Endothelial cell (in vitro differentiated cells): ENCODE data around the gene AQP6. TPM values are rescaled to one million over a fixed set of nuclear protein-coding genes. Genes with fewer than 3 reads are reported as not detected.

Source experiments
- DNase-seq: peaks from one replicate; pipeline ENCODE4 v3.0.0; 2021; ENCODE audit warnings: low spot score
- H3K27ac Mint-ChIP-seq: one replicate; pipeline ENCODE4 v1.8.0; 2021; ENCODE audit warnings: mixed read lengths, inconsistent platforms; ENCODE audit not compliant: unreplicated experiment
- H3K27me3 Mint-ChIP-seq: one replicate; pipeline ENCODE4 v1.8.0; 2021; ENCODE audit warnings: mild to moderate bottlenecking, moderate library complexity, mixed read lengths, inconsistent platforms; ENCODE audit not compliant: unreplicated experiment
- H3K36me3 Mint-ChIP-seq: one replicate; pipeline ENCODE4 v1.8.0; 2021; ENCODE audit warnings: mild to moderate bottlenecking, low read depth, mixed read lengths, inconsistent platforms; ENCODE audit not compliant: unreplicated experiment
- H3K4me1 Mint-ChIP-seq: one replicate; pipeline ENCODE4 v1.8.0; 2021; ENCODE audit warnings: mild to moderate bottlenecking, mixed read lengths, inconsistent platforms; ENCODE audit not compliant: unreplicated experiment
- H3K4me3 Mint-ChIP-seq: one replicate; pipeline ENCODE4 v1.8.0; 2021; ENCODE audit warnings: mild to moderate bottlenecking, mixed read lengths, inconsistent platforms; ENCODE audit not compliant: unreplicated experiment
- H3K9me3 Mint-ChIP-seq: one replicate; pipeline ENCODE4 v1.8.0; 2021; ENCODE audit warnings: mixed read lengths, inconsistent platforms; ENCODE audit not compliant: unreplicated experiment
- CTCF ChIP-seq: fragments of 200-600 bp; sonication (generic); IDR thresholded peaks from one replicate; pipeline ENCODE4 v1.5.0; 2021; ENCODE audit warnings: antibody characterized with exemption; ENCODE audit not compliant: unreplicated experiment
- total RNA-seq: library from RNA; stranded (reverse); fragmentation: NEBNext Ultra II Directional; extraction: Animal tissue kit (Norgen Biotek cat#: 25700); gene quantifications from one replicate; pipeline ENCODE4 v1.2.1, GENCODE V29; 2021; ENCODE audit not compliant: unreplicated experiment

The AQP6 gene
- total RNA-seq, 1 donor from 2014 or later: not detected

- no peak overlapping the region for H3K27ac Mint-ChIP-seq
- no peaks in the 10 kb centered on the region for H3K36me3 Mint-ChIP-seq
- H3K4me1 Mint-ChIP-seq: no peaks in the 10 kb centered on the region
- H3K4me3 Mint-ChIP-seq: no peak overlapping the region
- H3K9me3 Mint-ChIP-seq: no peaks in the 10 kb centered on the region
- no peak for DNase-seq
- no peak for TF ChIP-seq CTCF
- H3K27me3 Mint-ChIP-seq: peaks cover 1% of the 10 kb centered on the region
Measured at GRCh38 chr12:49925433-49926204, 47.1 kb upstream of the AQP6 start.

GRCh38 chr12:49928471-49928870, 44.3 kb upstream of the AQP6 start:
- Mint-ChIP-seq H3K27me3 (peaks cover 1% of the 10 kb centered on the region), H3K9me3 (no peaks in the 10 kb centered on the region), H3K36me3 (no peaks in the 10 kb centered on the region), H3K27ac (no peak overlapping the region), H3K4me3 (no peak overlapping the region), H3K4me1 (no peaks in the 10 kb centered on the region)
- DNase-seq: no peak
- TF ChIP-seq CTCF: no peak

GRCh38 chr12:49929581-49929980, 43.2 kb upstream of the AQP6 start:
- TF ChIP-seq CTCF: no peak
- no peaks in the 10 kb centered on the region for H3K36me3 Mint-ChIP-seq
- no peak overlapping the region for H3K27ac Mint-ChIP-seq
- no peak for DNase-seq
- H3K27me3 Mint-ChIP-seq: peaks cover 3% of the 10 kb centered on the region
- H3K4me1 Mint-ChIP-seq: no peaks in the 10 kb centered on the region
- H3K4me3 Mint-ChIP-seq: no peak overlapping the region
- H3K9me3 Mint-ChIP-seq: no peaks in the 10 kb centered on the region

- Mint-ChIP-seq H3K9me3 (no peaks in the 10 kb centered on the region), H3K27ac (no peak overlapping the region)
Measured at GRCh38 chr12:49930515-49931288, 42.0 kb upstream of the AQP6 start.

More at GRCh38 chr12:49930515-49931288, 42.0 kb upstream of the AQP6 start:
- Mint-ChIP-seq H3K36me3 (no peaks in the 10 kb centered on the region), H3K4me1 (no peaks in the 10 kb centered on the region), H3K4me3 (no peak overlapping the region), H3K27me3 (peaks cover 4% of the 10 kb centered on the region)
- no peak for DNase-seq
- no peak for TF ChIP-seq CTCF
